H1 (cell line): Measurements from ENCODE around the gene SLC38A1. TPM values are rescaled to one million over a fixed set of nuclear protein-coding genes. Genes with fewer than 3 reads are reported as not detected.

ENCODE experiments used
- CTCF ChIA-PET: fragments of 300-600 bp; sonication (Branson Sonifier 250); formaldehyde crosslinking; loops from one replicate; lab custom pipeline; 2021; ENCODE audit not compliant: partially characterized antibody; lab: Charles Lee
- POLR2A ChIA-PET: fragments of 300-600 bp; sonication (Branson Sonifier 250); formaldehyde crosslinking; loops from one replicate; lab custom pipeline; 2021; ENCODE audit warnings: inconsistent platforms; ENCODE audit not compliant: partially characterized antibody; lab: Charles Lee
- DNase-seq, 2 experiments: peaks; one replicate each; pipeline versions ENCODE4 v3.0.0 to v3.0.0-alpha.2; 2010 to 2022; ENCODE audit warnings: low spot score in 2 of 2, low read depth in 1 of 2, mixed read lengths in 1 of 2
- FAIRE-seq: peaks from 2 replicates; lab custom pipeline; 2011; peaks lifted over from hg19 to GRCh38; lab: Jason Lieb, UNC
- H2AFZ ChIP-seq: 2 replicates; pipeline ENCODE4 v1.8.1; 2012; ENCODE audit warnings: low read length, inconsistent platforms
- H2AK5ac ChIP-seq: 2 replicates; pipeline ENCODE4 v1.6.1; 2013; ENCODE audit warnings: low read depth, low read length
- H2BK120ac ChIP-seq: replicated peaks from 2 replicates; pipeline ENCODE3; 2013; ENCODE audit warnings: low read depth, low read length, inconsistent platforms
- H2BK12ac ChIP-seq: 2 replicates; pipeline ENCODE4 v1.6.1; 2013; ENCODE audit warnings: low read depth, low read length
- H2BK15ac ChIP-seq: 2 replicates; pipeline ENCODE4 v1.6.1; 2013; ENCODE audit warnings: low read length
- H2BK20ac ChIP-seq: 2 replicates; pipeline ENCODE4 v1.6.1; 2013; ENCODE audit warnings: low read length
- H2BK5ac ChIP-seq: 2 replicates; pipeline ENCODE4 v1.6.1; 2013; ENCODE audit warnings: low read depth, low read length
- H3K14ac ChIP-seq: 2 replicates; pipeline ENCODE4 v1.6.1; 2013; ENCODE audit warnings: inconsistent platforms; ENCODE audit not compliant: insufficient read length
- H3K18ac ChIP-seq: 2 replicates; pipeline ENCODE4 v1.6.1; 2013; ENCODE audit warnings: low read length; ENCODE audit errors: extremely low read depth
- H3K23ac ChIP-seq: 2 replicates; pipeline ENCODE4 v1.6.1; 2013; ENCODE audit warnings: inconsistent platforms; ENCODE audit not compliant: insufficient read length
- H3K23me2 ChIP-seq: 2 replicates; pipeline ENCODE4 v1.6.1; 2013; ENCODE audit warnings: low read depth, low read length
- H3K27ac ChIP-seq: 2 replicates; pipeline ENCODE4 v1.6.1; 2011; ENCODE audit warnings: low read depth, low read length, inconsistent platforms
- H3K27me3 ChIP-seq, 4 experiments: replicated peaks in 1 of 4; 1 replicate in 1 of 4; 2 replicates in 3 of 4; pipeline versions ENCODE4 v1.6.1 to v1.8.1; 2011 to 2013; ENCODE audit warnings: low read length in 3 of 4, mild to moderate bottlenecking in 3 of 4, inconsistent platforms in 2 of 4, mixed read lengths in 2 of 4, moderate library complexity in 1 of 4; ENCODE audit not compliant: control insufficient read depth in 3 of 4, insufficient read depth in 3 of 4; ENCODE audit errors: extremely low read depth in 1 of 4
- H3K36me3 ChIP-seq, 4 experiments: 2 replicates each; pipeline versions ENCODE4 v1.6.1 to v1.8.1; 2011 to 2013; ENCODE audit warnings: mild to moderate bottlenecking in 4 of 4, low read length in 3 of 4, moderate library complexity in 2 of 4, control low read depth in 1 of 4, inconsistent platforms in 1 of 4; ENCODE audit not compliant: insufficient read depth in 4 of 4, control insufficient read depth in 2 of 4
- H3K4ac ChIP-seq: replicated peaks from 2 replicates; pipeline ENCODE3; 2013; ENCODE audit warnings: low read length, low read depth, mixed read lengths, inconsistent platforms; ENCODE audit not compliant: insufficient read length
- H3K4me1 ChIP-seq, 4 experiments: replicated peaks in 1 of 4; 1 replicate in 1 of 4; 2 replicates in 3 of 4; pipeline versions ENCODE4 v1.6.1 to v1.8.1; 2011 to 2013; ENCODE audit warnings: low read length in 3 of 4, inconsistent platforms in 2 of 4, mixed read lengths in 1 of 4; ENCODE audit not compliant: insufficient read depth in 4 of 4, control insufficient read depth in 3 of 4
- H3K4me2 ChIP-seq, 2 experiments: 2 replicates each; pipeline versions ENCODE4 v1.6.1 to v1.8.1; 2011 to 2013; ENCODE audit warnings: low read depth in 2 of 2, low read length in 2 of 2, control low read depth in 1 of 2, inconsistent platforms in 1 of 2, mild to moderate bottlenecking in 1 of 2; ENCODE audit not compliant: insufficient read depth in 1 of 2
- H3K4me3 ChIP-seq, 4 experiments: fragments of 200-600, 300-600 bp in 1 of 4; sonication (generic), shearing (Covaris generic), sonication (Bioruptor Twin) in 1 of 4; 2 replicates each; pipeline versions ENCODE4 v1.5.1 to v1.8.1; 2011 to 2016; ENCODE audit warnings: low read length in 4 of 4, low read depth in 3 of 4, control low read depth in 2 of 4, inconsistent platforms in 2 of 4, mild to moderate bottlenecking in 2 of 4, mixed read lengths in 1 of 4, moderate library complexity in 1 of 4; ENCODE audit not compliant: insufficient read depth in 2 of 4; ENCODE audit errors: extremely low read depth in 1 of 4
- H3K56ac ChIP-seq: replicated peaks from 2 replicates; pipeline ENCODE3; 2013; ENCODE audit warnings: low read depth, mild to moderate bottlenecking, mixed read lengths, low read length, inconsistent platforms; ENCODE audit not compliant: insufficient read length
- H3K79me1 ChIP-seq: 2 replicates; pipeline ENCODE4 v1.6.1; 2013; ENCODE audit warnings: low read depth, low read length, control low read depth
- H3K79me2 ChIP-seq, 2 experiments: 2 replicates each; pipeline versions ENCODE4 v1.6.1 to v1.8.1; 2012 to 2013; ENCODE audit warnings: low read length in 2 of 2, mild to moderate bottlenecking in 2 of 2, inconsistent platforms in 1 of 2; ENCODE audit not compliant: insufficient read depth in 2 of 2, control insufficient read depth in 1 of 2
- H3K9ac ChIP-seq, 4 experiments: replicated peaks in 1 of 4; 1 replicate in 1 of 4; 2 replicates in 3 of 4; pipeline versions ENCODE4 v1.6.1 to v1.8.1; 2011 to 2013; ENCODE audit warnings: low read depth in 3 of 4, low read length in 3 of 4, control low read depth in 2 of 4, mild to moderate bottlenecking in 2 of 4, moderate library complexity in 2 of 4, inconsistent platforms in 1 of 4; ENCODE audit errors: extremely low read depth in 1 of 4
- H3K9me3 ChIP-seq, 2 experiments: 2 replicates each; pipeline versions ENCODE4 v1.6.1 to v1.8.1; 2012 to 2013; ENCODE audit warnings: mild to moderate bottlenecking in 2 of 2, moderate library complexity in 2 of 2, control low read depth in 1 of 2, inconsistent platforms in 1 of 2, low read depth in 1 of 2, low read length in 1 of 2, mixed read lengths in 1 of 2; ENCODE audit not compliant: insufficient read depth in 2 of 2
- H4K20me1 ChIP-seq, 2 experiments: replicated peaks in 1 of 2; 2 replicates each; pipeline versions ENCODE3 to v1.8.1; 2011 to 2013; ENCODE audit warnings: inconsistent platforms in 2 of 2, low read length in 2 of 2, mild to moderate bottlenecking in 1 of 2; ENCODE audit not compliant: insufficient read depth in 2 of 2, control insufficient read depth in 1 of 2
- H4K5ac ChIP-seq: 2 replicates; pipeline ENCODE4 v1.6.1; 2013; ENCODE audit warnings: low read length, low read depth, mixed read lengths, inconsistent platforms; ENCODE audit not compliant: insufficient read length
- H4K8ac ChIP-seq: 2 replicates; pipeline ENCODE4 v1.8.0; 2013; ENCODE audit warnings: mild to moderate bottlenecking, moderate library complexity, low read length, inconsistent platforms; ENCODE audit not compliant: insufficient read depth; ENCODE audit errors: extremely low read depth
- H4K91ac ChIP-seq: replicated peaks from 2 replicates; pipeline ENCODE3; 2013; ENCODE audit warnings: low read length, mixed read lengths, inconsistent platforms; ENCODE audit not compliant: insufficient read length
- ATF2 ChIP-seq: IDR thresholded peaks from 2 replicates; pipeline ENCODE4 v1.6.1; 2012; ENCODE audit warnings: low read length, inconsistent platforms
- EZH2 ChIP-seq: fragments of 200-600 bp; sonication (generic); IDR thresholded peaks from 2 replicates; pipeline ENCODE4 v1.7.1; 2012; ENCODE audit warnings: low read depth, mild to moderate bottlenecking, moderate library complexity, low read length, inconsistent platforms; ENCODE audit not compliant: severe bottlenecking
- POU5F1 ChIP-seq: IDR thresholded peaks from 2 replicates; pipeline ENCODE4 v1.6.1; 2011; ENCODE audit warnings: low read depth, mild to moderate bottlenecking, low read length, moderate library complexity
- TCF12 ChIP-seq: IDR thresholded peaks from 2 replicates; pipeline ENCODE4 v1.6.1; 2011; ENCODE audit warnings: low read depth, mild to moderate bottlenecking, low read length
- WGBS, 2 experiments: shearing (Covaris generic) in 1 of 2; methylation state at CpG; one replicate each; pipeline versions ENCODE4 v1.1.6 to v1.1.7; 2013 to 2015; ENCODE audit warnings: low lambda C conversion rate in 2 of 2, mixed read lengths in 2 of 2, inconsistent platforms in 1 of 2, low coverage in 1 of 2, missing lambda C conversion rate in 1 of 2; ENCODE audit not compliant: insufficient replicate concordance in 2 of 2, insufficient coverage in 1 of 2, insufficient read length in 1 of 2; ENCODE audit errors: extremely low coverage in 1 of 2, missing lambda C conversion rate in 1 of 2; 5-methylcytosine and 5-hydroxymethylcytosine counted together
- polyA plus RNA-seq, 7 experiments: library from polyadenylated mRNA; depleted of rRNA in 3 of 7; stranded (reverse) in 5 of 7; unstranded in 2 of 7; fragments of >200 nt in 5 of 7; fragments of 200-250 nt in 2 of 7; gene quantifications; 1 replicate in 5 of 7; 2 replicates in 1 of 7; 4 replicates in 1 of 7; pipeline versions ENCODE4 v1.2.1 to v1.2.3, GENCODE V29; 2011 to 2013; ENCODE audit warnings: missing spikeins in 2 of 7, mixed read lengths in 2 of 7
- total RNA-seq: library from RNA; stranded (reverse); fragmentation: NEBNext Ultra II Directional; extraction: Animal tissue kit (Norgen Biotek cat#: 25700); gene quantifications from 2 replicates; pipeline ENCODE4 v1.2.1, GENCODE V29; 2021

SLC38A1 gene
- total and polyA plus RNA-seq, 2 of the 8 experiments (the other 6 are each of a cell fraction or from before 2014, with no cell fraction given): 83.4 to 242 TPM

- POLR2A ChIA-PET: interaction anchor here (0.6 to 0.8 kb wide), 2 partner anchors 14 to 1077 kb away, joined by 3 read pairs; no protein-coding TSS in a partner anchor
- no peak overlapping the region for H4K5ac ChIP-seq
These were observed 118.9 kb downstream of the SLC38A1 start for GRCh38 chr12:46149905-46150304.

More at GRCh38 chr12:46149905-46150304, 118.9 kb downstream of the SLC38A1 start:
- Histone ChIP-seq H4K20me1 (no peaks in the 10 kb centered on the region), H2BK5ac (no peak overlapping the region), H2AFZ (no peak overlapping the region), H3K4me2 (no peak overlapping the region), H3K36me3 (no peaks in the 10 kb centered on the region), H2BK20ac (no peak overlapping the region), H2AK5ac (no peak overlapping the region), H4K91ac (no peak overlapping the region), H3K56ac (no peak overlapping the region), H3K4me1 (no peaks in the 10 kb centered on the region), H3K23ac (no peak overlapping the region), H3K4ac (no peak overlapping the region), H3K18ac (no peak overlapping the region), H4K8ac (no peak overlapping the region), H3K9me3 (no peaks in the 10 kb centered on the region), H2BK120ac (no peak overlapping the region), H3K23me2 (no peaks in the 10 kb centered on the region), H3K9ac (no peak overlapping the region), H3K4me3 (no peak overlapping the region), H2BK15ac (no peak overlapping the region)
- FAIRE-seq (no peak), DNase-seq (no peak)
- CTCF ChIA-PET: interaction anchor here (0.6 to 1.0 kb wide), 4 partner anchors 9 to 508 kb away, joined by 3 read pairs; no protein-coding TSS in a partner anchor
- no peak for TF ChIP-seq TCF12
- TF ChIP-seq ATF2: no peak
- no peak for TF ChIP-seq EZH2
- no peak for TF ChIP-seq POU5F1
- TF ChIP-seq, all 59 proteins: peak for 0
- Histone ChIP-seq H3K79me1 (no peaks in the 10 kb centered on the region), H3K27ac (no peak overlapping the region), H2BK12ac (no peak overlapping the region), H3K14ac (no peak overlapping the region), H3K27me3 (no peaks in the 10 kb centered on the region), H3K79me2 (no peaks in the 10 kb centered on the region)
- WGBS, 2 experiments: 93% methylated on average over 1 of the region's 1 CpG; no CpG with 5 or more reads in 1 of the 2 experiments
